K562 (cell line): ENCODE measurements around the gene ASB10. TPM values are rescaled to one million over a fixed set of nuclear protein-coding genes. Genes with fewer than 3 reads are reported as not detected.
A peak's percentile ranks its signal among the peaks of the same experiment; 100 is the strongest.

Experiments
- BHLHE40 ChIP-seq: IDR thresholded peaks from 2 replicates; pipeline ENCODE4 v1.6.1; 2011; ENCODE audit warnings: low read length, improper control_type of control experiment
- LCOR ChIP-seq: sonication (generic); formaldehyde crosslinking; IDR thresholded peaks from 2 replicates; pipeline ENCODE4 v1.8.0; 2022; ENCODE audit warnings: mild to moderate bottlenecking, missing genetic modification reagents
- NEUROD1 ChIP-seq: fragments of 150-350 bp; IDR thresholded peaks from 2 replicates; pipeline ENCODE4 v1.6.1; 2014; ENCODE audit warnings: borderline replicate concordance, low read length, low read depth; ENCODE audit not compliant: partially characterized antibody
- POLR3A ChIP-seq: IDR thresholded peaks from 2 replicates; pipeline ENCODE4 v1.6.1; 2011; ENCODE audit warnings: borderline replicate concordance, mild to moderate bottlenecking, moderate library complexity; ENCODE audit not compliant: insufficient read length, insufficient read depth; ENCODE audit errors: extremely low read depth
- RCOR1 ChIP-seq, 2 experiments: IDR thresholded peaks; 2 replicates each; pipeline ENCODE4 v1.6.1; 2012; ENCODE audit warnings: low read depth in 2 of 2, low read length in 2 of 2, borderline replicate concordance in 1 of 2, improper control_type of control experiment in 1 of 2
- TAF15 ChIP-seq: fragments of 200-400 bp; formaldehyde crosslinking; IDR thresholded peaks from 2 replicates; pipeline ENCODE4 v1.6.1; 2017; ENCODE audit warnings: mild to moderate bottlenecking, low read depth, low read length, moderate library complexity
- ZBTB1 ChIP-seq: sonication (generic); formaldehyde crosslinking; IDR thresholded peaks from 2 replicates; pipeline ENCODE4 v1.8.1; 2023; ENCODE audit warnings: missing genetic modification reagents, low read depth, mild to moderate bottlenecking, borderline replicate concordance
- ZC3H4 ChIP-seq: sonication (generic); formaldehyde crosslinking; IDR thresholded peaks from 2 replicates; pipeline ENCODE4 v1.9.0; 2021; ENCODE audit warnings: missing genetic modification reagents, borderline replicate concordance
- ZFP1 ChIP-seq: fragments of 450-650 bp; formaldehyde crosslinking; IDR thresholded peaks from 2 replicates; pipeline ENCODE4 v1.4.0; 2020; ENCODE audit warnings: mild to moderate bottlenecking, mixed read lengths
- ZNF766 ChIP-seq: fragments of 200-800 bp; sonication (Bioruptor generic); conservative IDR thresholded peaks from 2 replicates; pipeline ENCODE4 v1.6.1; 2016; ENCODE audit warnings: missing genetic modification characterization, missing compliant biosample characterization
- polyA plus RNA-seq, 8 experiments: library from polyadenylated mRNA; depleted of rRNA in 4 of 8; stranded (reverse) in 5 of 8; unstranded in 3 of 8; fragments of >200 nt; fragmentation: Nextera tagmentation in 2 of 8; fragmentation: Illumina TruSeq in 1 of 8; extraction: Ambion mirVana in 2 of 8; extraction: Trizol in 1 of 8; gene quantifications; 2 replicates each; pipeline versions ENCODE4 v1.2.1 to v1.2.3, GENCODE V29; 2011 to 2014; ENCODE audit warnings: inconsistent platforms in 1 of 8, missing spikeins in 1 of 8
- total RNA-seq, 7 experiments: library from RNA; depleted of rRNA in 6 of 7; stranded (reverse); fragments of >200 nt in 6 of 7; fragmentation: Illumina TruSeq in 2 of 7; extraction: Trizol in 2 of 7; gene quantifications; 2 replicates each; pipeline versions ENCODE4 v1.2.1 to v1.2.3, GENCODE V29; 2011 to 2021; ENCODE audit warnings: low replicate concordance in 1 of 7
- TF ChIP-seq, protein P1 (sequence below), 2 experiments: fragments of 150-350 bp in 1 of 2; IDR thresholded peaks; 2 replicates each; pipeline ENCODE4 v1.6.1; 2012 to 2016; ENCODE audit warnings: low read depth in 2 of 2, low read length in 2 of 2, mild to moderate bottlenecking in 1 of 2, moderate library complexity in 1 of 2
- TF ChIP-seq, protein P2 (sequence below): sonication (generic); formaldehyde crosslinking; IDR thresholded peaks from 2 replicates; pipeline ENCODE4 v1.8.0; 2022; ENCODE audit warnings: mild to moderate bottlenecking, missing genetic modification reagents, borderline replicate concordance
- TF ChIP-seq, protein P3 (sequence below): fragments of 450-650 bp; formaldehyde crosslinking; IDR thresholded peaks from 2 replicates; pipeline ENCODE4 v1.4.0; 2020; ENCODE audit warnings: mild to moderate bottlenecking, moderate library complexity
- TF ChIP-seq, protein P4 (sequence below): fragments of 250-450 bp; sonication (Bioruptor Pico); IDR thresholded peaks from 2 replicates; pipeline ENCODE4 v1.8.0; 2022; ENCODE audit warnings: inconsistent platforms
- TF ChIP-seq, protein P5 (sequence below), 2 experiments: fragments of 250-450 bp in 1 of 2; fragments of 450-650 bp in 1 of 2; sonication (Bioruptor Pico) in 1 of 2; IDR thresholded peaks; 2 replicates each; pipeline versions ENCODE4 v1.6.1 to v1.8.0; 2016 to 2021; ENCODE audit warnings: mild to moderate bottlenecking in 2 of 2, moderate library complexity in 2 of 2, missing compliant biosample characterization in 1 of 2, missing genetic modification characterization in 1 of 2

ASB10 gene
- total and polyA plus RNA-seq, 9 of the 15 experiments (the other 6 are each of a cell fraction or from before 2014, with no cell fraction given): not detected

DNA sequence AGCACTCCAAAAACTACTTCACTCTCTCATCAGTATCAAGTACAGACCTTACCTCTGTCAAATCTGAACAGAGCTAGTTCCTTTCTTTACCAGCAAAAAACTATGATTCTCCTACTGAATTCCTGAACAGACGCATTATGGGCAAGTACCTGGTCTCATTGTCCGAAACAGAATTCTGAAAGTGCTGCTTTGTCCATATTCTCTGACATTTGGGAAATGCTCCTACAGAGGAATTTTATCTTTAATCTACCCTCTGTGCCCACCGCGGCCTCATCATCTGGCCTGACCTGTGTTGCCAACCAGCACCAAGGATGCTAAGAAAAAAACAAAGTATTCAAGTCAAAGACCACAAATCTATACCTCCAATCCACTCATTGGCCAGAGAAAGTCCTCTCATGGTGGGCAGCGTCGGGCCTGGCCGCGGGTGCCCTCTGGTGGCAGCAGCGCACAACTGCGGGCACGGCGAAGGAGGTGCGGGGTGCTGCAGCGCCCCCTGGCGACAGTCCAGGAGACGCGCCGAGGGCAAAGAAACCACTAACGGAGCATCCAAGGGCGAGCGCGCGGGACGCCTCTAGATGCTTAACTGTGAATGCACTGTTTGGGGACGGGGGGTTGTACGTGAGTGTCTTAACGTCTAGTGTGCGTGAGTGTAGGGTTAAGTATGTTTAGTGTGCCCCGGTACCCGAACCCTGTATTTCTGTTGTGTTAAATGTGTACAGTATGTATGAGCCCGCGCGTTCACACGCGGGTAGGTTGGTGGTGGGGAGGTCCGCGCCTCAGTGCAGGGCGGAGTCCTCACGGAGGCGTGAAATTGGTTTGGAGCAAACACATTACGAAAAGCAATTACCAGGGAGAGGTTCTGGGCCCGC, 14.5 kb downstream of the ASB10 start (continued):
- TF ChIP-seq, protein P1, sequence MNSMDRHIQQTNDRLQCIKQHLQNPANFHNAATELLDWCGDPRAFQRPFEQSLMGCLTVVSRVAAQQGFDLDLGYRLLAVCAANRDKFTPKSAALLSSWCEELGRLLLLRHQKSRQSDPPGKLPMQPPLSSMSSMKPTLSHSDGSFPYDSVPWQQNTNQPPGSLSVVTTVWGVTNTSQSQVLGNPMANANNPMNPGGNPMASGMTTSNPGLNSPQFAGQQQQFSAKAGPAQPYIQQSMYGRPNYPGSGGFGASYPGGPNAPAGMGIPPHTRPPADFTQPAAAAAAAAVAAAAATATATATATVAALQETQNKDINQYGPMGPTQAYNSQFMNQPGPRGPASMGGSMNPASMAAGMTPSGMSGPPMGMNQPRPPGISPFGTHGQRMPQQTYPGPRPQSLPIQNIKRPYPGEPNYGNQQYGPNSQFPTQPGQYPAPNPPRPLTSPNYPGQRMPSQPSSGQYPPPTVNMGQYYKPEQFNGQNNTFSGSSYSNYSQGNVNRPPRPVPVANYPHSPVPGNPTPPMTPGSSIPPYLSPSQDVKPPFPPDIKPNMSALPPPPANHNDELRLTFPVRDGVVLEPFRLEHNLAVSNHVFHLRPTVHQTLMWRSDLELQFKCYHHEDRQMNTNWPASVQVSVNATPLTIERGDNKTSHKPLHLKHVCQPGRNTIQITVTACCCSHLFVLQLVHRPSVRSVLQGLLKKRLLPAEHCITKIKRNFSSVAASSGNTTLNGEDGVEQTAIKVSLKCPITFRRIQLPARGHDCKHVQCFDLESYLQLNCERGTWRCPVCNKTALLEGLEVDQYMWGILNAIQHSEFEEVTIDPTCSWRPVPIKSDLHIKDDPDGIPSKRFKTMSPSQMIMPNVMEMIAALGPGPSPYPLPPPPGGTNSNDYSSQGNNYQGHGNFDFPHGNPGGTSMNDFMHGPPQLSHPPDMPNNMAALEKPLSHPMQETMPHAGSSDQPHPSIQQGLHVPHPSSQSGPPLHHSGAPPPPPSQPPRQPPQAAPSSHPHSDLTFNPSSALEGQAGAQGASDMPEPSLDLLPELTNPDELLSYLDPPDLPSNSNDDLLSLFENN (IDR thresholded peaks at IDR 0.05; ENCODE audit: low read depth in 2 of 2, low read length in 2 of 2): peak; percentile 62 to 68; a peak in 2 of 4 replicates
- TF ChIP-seq TAF15 (no peak), LCOR (peak; percentile 96), ZBTB1 (CRISPR knock-in tag) (0 out of 2 replicates have a peak, but pooled peaks have one; percentile 35), NEUROD1 (peak; percentile 66), RCOR1 (IDR thresholded peaks at IDR 0.05; ENCODE audit: borderline replicate concordance in 1 of 2, low read depth in 2 of 2, low read length in 2 of 2) (peak; percentile 67 to 92; a peak in 3 of 4 replicates), ZNF766 (CRISPR knock-in tag) (peak; percentile 86), POLR3A (no peak), BHLHE40 (peak; percentile 78), ZFP1 (CRISPR knock-in tag) (no peak), ZC3H4 (CRISPR knock-in tag) (no peak)
- TF ChIP-seq, protein P2, sequence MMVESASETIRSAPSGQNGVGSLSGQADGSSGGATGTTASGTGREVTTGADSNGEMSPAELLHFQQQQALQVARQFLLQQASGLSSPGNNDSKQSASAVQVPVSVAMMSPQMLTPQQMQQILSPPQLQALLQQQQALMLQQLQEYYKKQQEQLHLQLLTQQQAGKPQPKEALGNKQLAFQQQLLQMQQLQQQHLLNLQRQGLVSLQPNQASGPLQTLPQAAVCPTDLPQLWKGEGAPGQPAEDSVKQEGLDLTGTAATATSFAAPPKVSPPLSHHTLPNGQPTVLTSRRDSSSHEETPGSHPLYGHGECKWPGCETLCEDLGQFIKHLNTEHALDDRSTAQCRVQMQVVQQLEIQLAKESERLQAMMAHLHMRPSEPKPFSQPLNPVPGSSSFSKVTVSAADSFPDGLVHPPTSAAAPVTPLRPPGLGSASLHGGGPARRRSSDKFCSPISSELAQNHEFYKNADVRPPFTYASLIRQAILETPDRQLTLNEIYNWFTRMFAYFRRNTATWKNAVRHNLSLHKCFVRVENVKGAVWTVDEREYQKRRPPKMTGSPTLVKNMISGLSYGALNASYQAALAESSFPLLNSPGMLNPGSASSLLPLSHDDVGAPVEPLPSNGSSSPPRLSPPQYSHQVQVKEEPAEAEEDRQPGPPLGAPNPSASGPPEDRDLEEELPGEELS: no peak
- TF ChIP-seq, protein P3, sequence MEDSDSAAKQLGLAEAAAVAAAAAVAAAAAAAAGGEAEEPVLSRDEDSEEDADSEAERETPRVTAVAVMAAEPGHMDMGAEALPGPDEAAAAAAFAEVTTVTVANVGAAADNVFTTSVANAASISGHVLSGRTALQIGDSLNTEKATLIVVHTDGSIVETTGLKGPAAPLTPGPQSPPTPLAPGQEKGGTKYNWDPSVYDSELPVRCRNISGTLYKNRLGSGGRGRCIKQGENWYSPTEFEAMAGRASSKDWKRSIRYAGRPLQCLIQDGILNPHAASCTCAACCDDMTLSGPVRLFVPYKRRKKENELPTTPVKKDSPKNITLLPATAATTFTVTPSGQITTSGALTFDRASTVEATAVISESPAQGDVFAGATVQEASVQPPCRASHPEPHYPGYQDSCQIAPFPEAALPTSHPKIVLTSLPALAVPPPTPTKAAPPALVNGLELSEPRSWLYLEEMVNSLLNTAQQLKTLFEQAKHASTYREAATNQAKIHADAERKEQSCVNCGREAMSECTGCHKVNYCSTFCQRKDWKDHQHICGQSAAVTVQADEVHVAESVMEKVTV (CRISPR knock-in tag): peak; percentile 96
- TF ChIP-seq, protein P4, sequence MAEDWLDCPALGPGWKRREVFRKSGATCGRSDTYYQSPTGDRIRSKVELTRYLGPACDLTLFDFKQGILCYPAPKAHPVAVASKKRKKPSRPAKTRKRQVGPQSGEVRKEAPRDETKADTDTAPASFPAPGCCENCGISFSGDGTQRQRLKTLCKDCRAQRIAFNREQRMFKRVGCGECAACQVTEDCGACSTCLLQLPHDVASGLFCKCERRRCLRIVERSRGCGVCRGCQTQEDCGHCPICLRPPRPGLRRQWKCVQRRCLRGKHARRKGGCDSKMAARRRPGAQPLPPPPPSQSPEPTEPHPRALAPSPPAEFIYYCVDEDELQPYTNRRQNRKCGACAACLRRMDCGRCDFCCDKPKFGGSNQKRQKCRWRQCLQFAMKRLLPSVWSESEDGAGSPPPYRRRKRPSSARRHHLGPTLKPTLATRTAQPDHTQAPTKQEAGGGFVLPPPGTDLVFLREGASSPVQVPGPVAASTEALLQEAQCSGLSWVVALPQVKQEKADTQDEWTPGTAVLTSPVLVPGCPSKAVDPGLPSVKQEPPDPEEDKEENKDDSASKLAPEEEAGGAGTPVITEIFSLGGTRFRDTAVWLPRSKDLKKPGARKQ (CRISPR knock-in tag): peak; percentile 99
- TF ChIP-seq, protein P5, sequence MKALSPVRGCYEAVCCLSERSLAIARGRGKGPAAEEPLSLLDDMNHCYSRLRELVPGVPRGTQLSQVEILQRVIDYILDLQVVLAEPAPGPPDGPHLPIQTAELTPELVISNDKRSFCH (CRISPR knock-in tag; IDR thresholded peaks at IDR 0.05): no peak
- TF ChIP-seq, protein P5 (tag; IDR thresholded peaks at IDR 0.05): peak; percentile 68
